CD14-positive monocyte (primary cell): Measurements from ENCODE around the gene MPPED1. TPM values are rescaled to one million over a fixed set of nuclear protein-coding genes. Genes with fewer than 3 reads are reported as not detected.

ENCODE experiments used
- DNase-seq, 3 donors: peaks; one replicate each; pipeline ENCODE4 v3.0.0-alpha.2; 2011 to 2022
- H2AFZ ChIP-seq: 2 replicates; pipeline ENCODE4 v1.6.0; 2012; ENCODE audit warnings: mild to moderate bottlenecking, low read depth, low read length, inconsistent platforms; ENCODE audit not compliant: insufficient read depth, poor library complexity, severe bottlenecking
- H3K27ac ChIP-seq, 2 donors: 1 replicate in 1 of 2; 2 replicates in 1 of 2; pipeline ENCODE4 v1.5.1; 2012 to 2013; ENCODE audit warnings: low read length in 2 of 2, control low read depth in 1 of 2, inconsistent platforms in 1 of 2, low read depth in 1 of 2, mild to moderate bottlenecking in 1 of 2
- H3K27me3 ChIP-seq, 2 donors: one replicate each; pipeline versions ENCODE4 v1.6.0 to v1.6.1; 2011 to 2013; ENCODE audit warnings: low read length in 2 of 2; ENCODE audit not compliant: control insufficient read depth in 2 of 2, insufficient read depth in 2 of 2
- H3K36me3 ChIP-seq, 2 donors: replicated peaks in 1 of 2; 1 replicate in 1 of 2; 2 replicates in 1 of 2; pipeline versions ENCODE4 v1.5.1 to v1.6.1; 2012 to 2013; ENCODE audit warnings: low read length in 2 of 2, control low read depth in 1 of 2, inconsistent platforms in 1 of 2, mild to moderate bottlenecking in 1 of 2; ENCODE audit not compliant: insufficient read depth in 2 of 2, control insufficient read depth in 1 of 2
- H3K4me1 ChIP-seq, 2 donors: 1 replicate in 1 of 2; 2 replicates in 1 of 2; pipeline versions ENCODE4 v1.5.1 to v1.6.1; 2012 to 2013; ENCODE audit warnings: low read length in 2 of 2, control low read depth in 1 of 2, inconsistent platforms in 1 of 2, mild to moderate bottlenecking in 1 of 2, moderate library complexity in 1 of 2; ENCODE audit not compliant: insufficient read depth in 2 of 2, control insufficient read depth in 1 of 2
- H3K4me2 ChIP-seq: replicated peaks from 2 replicates; pipeline ENCODE3; 2012; ENCODE audit warnings: low read length, moderate library complexity, mild to moderate bottlenecking; ENCODE audit not compliant: poor library complexity, severe bottlenecking; ENCODE audit errors: extremely low read depth
- H3K4me3 ChIP-seq, 3 experiments: fragments of 200-600 bp in 1 of 3; sonication (generic) in 1 of 3; replicated peaks in 1 of 3; 1 replicate in 2 of 3; 2 replicates in 1 of 3; pipeline ENCODE4 v1.5.1; 2011 to 2013; ENCODE audit warnings: low read length in 3 of 3, mild to moderate bottlenecking in 3 of 3, control low read depth in 2 of 3, low read depth in 2 of 3, inconsistent platforms in 1 of 3, moderate library complexity in 1 of 3
- H3K79me2 ChIP-seq: 2 replicates; pipeline ENCODE4 v1.6.0; 2012; ENCODE audit warnings: mild to moderate bottlenecking, control low read depth, inconsistent platforms, low read length, moderate library complexity; ENCODE audit not compliant: insufficient read depth
- H3K9ac ChIP-seq: 2 replicates; pipeline ENCODE4 v1.6.0; 2017; ENCODE audit warnings: low read length, mild to moderate bottlenecking; ENCODE audit not compliant: insufficient read depth, poor library complexity, severe bottlenecking
- H3K9me3 ChIP-seq, 2 donors: replicated peaks in 1 of 2; 1 replicate in 1 of 2; 2 replicates in 1 of 2; pipeline versions ENCODE4 v1.5.1 to v1.6.1; 2012 to 2013; ENCODE audit warnings: low read length in 2 of 2, control low read depth in 1 of 2; ENCODE audit not compliant: control insufficient read depth in 1 of 2, insufficient read depth in 1 of 2
- H4K20me1 ChIP-seq: 2 replicates; pipeline ENCODE4 v1.6.0; 2012; ENCODE audit warnings: mild to moderate bottlenecking, low read length, control low read depth, moderate library complexity; ENCODE audit not compliant: insufficient read depth
- H3K27ac Mint-ChIP-seq, 7 donors: one replicate each; pipeline ENCODE4 v1.8.0; 2020; ENCODE audit warnings: mild to moderate bottlenecking in 7 of 7, mixed read lengths in 7 of 7, moderate library complexity in 6 of 7, inconsistent platforms in 2 of 7
- H3K27me3 Mint-ChIP-seq, 3 donors: one replicate each; pipeline ENCODE4 v1.8.0; 2021 to 2022; ENCODE audit warnings: low read depth in 3 of 3, mild to moderate bottlenecking in 3 of 3, mixed read lengths in 3 of 3, moderate library complexity in 3 of 3, inconsistent platforms in 1 of 3
- H3K36me3 Mint-ChIP-seq, 2 donors: one replicate each; pipeline ENCODE4 v1.8.0; 2020; ENCODE audit warnings: mixed read lengths in 2 of 2, inconsistent platforms in 1 of 2, mild to moderate bottlenecking in 1 of 2
- H3K4me1 Mint-ChIP-seq: one replicate; pipeline ENCODE4 v1.8.0; 2020; ENCODE audit warnings: mild to moderate bottlenecking, mixed read lengths
- H3K4me3 Mint-ChIP-seq, 2 donors: one replicate each; pipeline ENCODE4 v1.8.0; 2020; ENCODE audit warnings: mild to moderate bottlenecking in 2 of 2, mixed read lengths in 2 of 2, moderate library complexity in 1 of 2
- H3K9me3 Mint-ChIP-seq, 7 donors: one replicate each; pipeline ENCODE4 v1.8.0; 2020 to 2022; ENCODE audit warnings: mixed read lengths in 7 of 7, mild to moderate bottlenecking in 6 of 7, moderate library complexity in 6 of 7, inconsistent platforms in 2 of 7
- CTCF ChIP-seq: fragments of 200-600 bp; IDR thresholded peaks from one replicate; pipeline ENCODE4 v1.8.0; 2022; ENCODE audit warnings: antibody characterized with exemption, mild to moderate bottlenecking
- WGBS: methylation state at CpG from one replicate; pipeline ENCODE4 v1.1.5; 2013; ENCODE audit warnings: missing lambda C conversion rate; ENCODE audit not compliant: insufficient coverage; 5-methylcytosine and 5-hydroxymethylcytosine counted together
- intact Hi-C, 2 donors: fragments of 100-400 bp; cut with micrococcal nuclease; formaldehyde crosslinking; loops; one replicate each; pipeline versions ENCODE4 v1.15.0 to v1.15.1; 2023
- polyA plus RNA-seq, 3 donors: library from polyadenylated mRNA; depleted of rRNA in 1 of 3; unstranded in 2 of 3; stranded (reverse) in 1 of 3; fragments of 300-500 nt in 2 of 3; fragments of >200 nt in 1 of 3; fragmentation: Illumina TruSeq in 2 of 3; gene quantifications; 1 replicate in 2 of 3; 2 replicates in 1 of 3; pipeline ENCODE4 v1.2.3, GENCODE V29; 2012 to 2021

The MPPED1 gene
- polyA plus RNA-seq, 3 donors: not detected

GRCh38 chr22:43483669-43484068 is 71.9 kb downstream of the MPPED1 start:
- 95% methylated on average over 7 of the region's 7 CpGs for WGBS
- TF ChIP-seq CTCF: no peak
- H3K27ac Mint-ChIP-seq: no peak overlapping the region

DNA sequence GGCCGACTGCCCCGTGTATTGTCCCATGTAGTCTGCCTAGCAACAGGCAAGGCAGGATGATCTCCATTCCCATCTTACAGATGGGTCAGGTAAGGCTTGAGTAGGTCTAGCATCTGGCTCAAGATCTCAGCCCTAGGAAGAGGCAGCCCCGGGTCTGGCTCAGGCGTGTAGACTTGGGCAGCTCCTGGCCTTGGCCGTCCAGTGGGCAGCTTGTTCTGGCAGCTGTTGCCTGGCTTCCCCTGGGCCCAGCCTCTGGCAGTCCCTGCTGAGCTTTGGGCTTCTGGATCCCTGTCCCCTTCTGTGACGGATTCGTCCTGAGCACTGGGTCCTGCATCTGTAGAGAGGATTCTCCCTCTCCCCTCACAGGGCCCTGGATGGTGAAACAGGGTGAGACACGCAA is 72.4 kb downstream of the MPPED1 start:
- 97% methylated on average over 5 of the region's 8 CpGs for WGBS

More at GRCh38 chr22:43483669-43484068, 71.9 kb downstream of the MPPED1 start:
- Histone ChIP-seq H3K9ac (no peak overlapping the region), H3K27me3 (no peaks in the 10 kb centered on the region), H3K4me3 (no peak overlapping the region), H3K79me2 (no peaks in the 10 kb centered on the region), H4K20me1 (no peaks in the 10 kb centered on the region), H3K9me3 (no peaks in the 10 kb centered on the region), H3K36me3 (no peaks in the 10 kb centered on the region), H3K27ac (no peak overlapping the region), H2AFZ (no peak overlapping the region), H3K4me1 (peaks cover 28 to 34% of the 10 kb centered on the region in 2 donors), H3K4me2 (no peak overlapping the region)
- Mint-ChIP-seq H3K27me3 (peaks cover 0 to 1% (median 0%) of the 10 kb centered on the region in 3 donors), H3K9me3 (peaks cover 0 to 2% (median 0%) of the 10 kb centered on the region in 7 donors), H3K4me3 (no peak overlapping the region), H3K4me1 (peaks cover 30% of the 10 kb centered on the region), H3K36me3 (no peaks in the 10 kb centered on the region)
- no peak for DNase-seq
- intact Hi-C loops: no loop called here

More for the DNA sequence above, 72.4 kb downstream of the MPPED1 start:
- no peaks in the 10 kb centered on the region for H3K79me2 ChIP-seq
- intact Hi-C loops: no loop called here
- no peaks in the 10 kb centered on the region for H4K20me1 ChIP-seq
- Mint-ChIP-seq H3K36me3 (no peaks in the 10 kb centered on the region), H3K4me1 (peaks cover 28% of the 10 kb centered on the region), H3K27me3 (peaks cover 0 to 1% (median under 1%) of the 10 kb centered on the region in 3 donors), H3K9me3 (peaks cover 0 to 2% (median 0%) of the 10 kb centered on the region in 7 donors), H3K27ac (no peak overlapping the region), H3K4me3 (no peak overlapping the region)
- no peak overlapping the region for H2AFZ ChIP-seq
- DNase-seq: no peak
- no peak overlapping the region for H3K27ac ChIP-seq
- peaks cover 27 to 30% of the 10 kb centered on the region in 2 donors for H3K4me1 ChIP-seq
- H3K9ac ChIP-seq: no peak overlapping the region
- no peak overlapping the region for H3K4me2 ChIP-seq
- H3K27me3 ChIP-seq: no peaks in the 10 kb centered on the region
- H3K4me3 ChIP-seq: no peak overlapping the region
- TF ChIP-seq CTCF: no peak
- H3K36me3 ChIP-seq: no peaks in the 10 kb centered on the region
- H3K9me3 ChIP-seq: no peaks in the 10 kb centered on the region
